Hepatocyte (in vitro differentiated cells): ENCODE measurements around the gene MLX. TPM values are rescaled to one million over a fixed set of nuclear protein-coding genes. Genes with fewer than 3 reads are reported as not detected.
"Not testable (repeated sequence)": the region's sequence is repeated elsewhere in the genome, so short reads cannot be mapped to it uniquely, and the experiment has no call there.

Source experiments
- DNase-seq: peaks from one replicate; pipeline ENCODE4 v3.0.0-alpha.2; 2016; ENCODE audit warnings: low spot score
- H2AFZ ChIP-seq: fragments of 200-600 bp; sonication (generic); 2 replicates; pipeline ENCODE4 v1.6.0; 2016; ENCODE audit warnings: antibody characterized with exemption, mild to moderate bottlenecking
- H3K27ac ChIP-seq: fragments of 200-600 bp; sonication (generic); 2 replicates; pipeline ENCODE4 v1.5.1; 2016; ENCODE audit warnings: mild to moderate bottlenecking
- H3K27me3 ChIP-seq: fragments of 200-600 bp; sonication (generic); 2 replicates; pipeline ENCODE4 v1.6.1; 2016
- H3K36me3 ChIP-seq: fragments of 200-600 bp; sonication (generic); replicated peaks from 2 replicates; pipeline ENCODE4 v1.5.1; 2016; ENCODE audit warnings: low read depth; ENCODE audit not compliant: insufficient read depth
- H3K4me1 ChIP-seq: fragments of 200-600 bp; sonication (generic); 2 replicates; pipeline ENCODE4 v1.5.1; 2016; ENCODE audit warnings: mild to moderate bottlenecking, moderate library complexity; ENCODE audit not compliant: insufficient read depth
- H3K4me2 ChIP-seq: fragments of 200-600 bp; sonication (generic); 2 replicates; pipeline ENCODE4 v1.6.0; 2016
- H3K4me3 ChIP-seq: fragments of 200-600 bp; sonication (generic); 2 replicates; pipeline ENCODE4 v1.5.1; 2016; ENCODE audit warnings: mild to moderate bottlenecking
- H3K79me2 ChIP-seq: fragments of 200-600 bp; sonication (generic); 2 replicates; pipeline ENCODE4 v1.6.0; 2017; ENCODE audit warnings: mild to moderate bottlenecking
- H3K9me2 ChIP-seq: fragments of 200-600 bp; sonication (generic); replicated peaks from 2 replicates; pipeline ENCODE4 v1.6.0; 2017; ENCODE audit warnings: mild to moderate bottlenecking; ENCODE audit not compliant: insufficient read depth
- H3K9me3 ChIP-seq: fragments of 200-600 bp; sonication (generic); 2 replicates; pipeline ENCODE4 v1.5.1; 2016; ENCODE audit warnings: low read depth, mild to moderate bottlenecking
- H4K20me1 ChIP-seq: fragments of 200-600 bp; sonication (generic); 2 replicates; pipeline ENCODE4 v1.6.0; 2016; ENCODE audit warnings: mild to moderate bottlenecking; ENCODE audit not compliant: insufficient read depth, poor library complexity, severe bottlenecking
- EZH2 ChIP-seq: fragments of 200-600 bp; sonication (generic); IDR thresholded peaks from 2 replicates; pipeline ENCODE4 v1.6.1; 2016; ENCODE audit warnings: antibody characterized with exemption, mild to moderate bottlenecking, borderline replicate concordance
- EZH2phosphoT487 ChIP-seq: fragments of 200-600 bp; sonication (generic); IDR thresholded peaks from one replicate; pipeline ENCODE4 v1.6.1; 2018; ENCODE audit warnings: antibody characterized with exemption, mild to moderate bottlenecking, low read depth, moderate library complexity; ENCODE audit not compliant: unreplicated experiment, severe bottlenecking
- WGBS: methylation state at CpG from one replicate; pipeline ENCODE4 v1.1.6; 2016; ENCODE audit warnings: low lambda C conversion rate; ENCODE audit errors: missing lambda C conversion rate; 5-methylcytosine and 5-hydroxymethylcytosine counted together
- polyA plus RNA-seq: library from polyadenylated mRNA; unstranded; fragments of >200 nt; fragmentation: Nextera tagmentation; extraction: Ambion mirVana; gene quantifications from 2 replicates; pipeline ENCODE4 v1.2.1, GENCODE V29; 2016
- total RNA-seq: library from RNA; depleted of rRNA; stranded (reverse); fragments of >200 nt; gene quantifications from 2 replicates; pipeline ENCODE4 v1.2.3, GENCODE V29; 2014
- TF ChIP-seq, protein P1 (sequence below): fragments of 200-600 bp; sonication (generic); IDR thresholded peaks from 2 replicates; pipeline ENCODE4 v1.5.1; 2016; ENCODE audit warnings: antibody characterized with exemption, mild to moderate bottlenecking; ENCODE audit not compliant: poor library complexity

Gene MLX
- total and polyA plus RNA-seq, 2 experiments from 2014 or later = 29.7 to 39.5 TPM

DNA sequence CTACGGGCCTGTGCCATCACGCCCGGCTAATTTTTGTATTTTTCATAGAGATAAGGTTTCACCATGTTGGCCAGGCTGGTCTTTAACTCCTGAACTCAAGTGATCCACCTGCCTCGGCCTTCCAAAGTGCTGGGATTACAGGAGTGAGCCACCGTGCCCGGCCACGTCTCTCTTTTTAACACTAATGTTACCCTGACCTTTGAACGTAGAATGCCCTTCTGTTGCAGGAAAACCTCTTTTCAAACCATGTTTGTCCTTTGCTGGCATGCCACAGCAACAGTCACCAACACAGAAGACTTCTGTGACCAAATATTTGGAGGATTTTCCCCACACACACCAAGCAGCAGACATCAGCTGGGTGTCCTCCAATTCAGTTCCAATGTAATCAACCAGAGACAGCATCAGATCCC, 22.0 kb upstream of the MLX start:
- Histone ChIP-seq H3K4me2 (no peak overlapping the region), H2AFZ (no peak overlapping the region), H3K4me3 (no peak overlapping the region), H3K9me3 (no peaks in the 10 kb centered on the region), H3K27me3 (no peaks in the 10 kb centered on the region), H3K4me1 (peaks cover 12% of the 10 kb centered on the region), H3K9me2 (no peaks in the 10 kb centered on the region), H4K20me1 (no peaks in the 10 kb centered on the region), H3K79me2 (no peaks in the 10 kb centered on the region), H3K27ac (no peak overlapping the region), H3K36me3 (no peaks in the 10 kb centered on the region)
- DNase-seq = no peak
- TF ChIP-seq EZH2phosphoT487 (no peak), EZH2 (no peak)
- TF ChIP-seq, protein P1, sequence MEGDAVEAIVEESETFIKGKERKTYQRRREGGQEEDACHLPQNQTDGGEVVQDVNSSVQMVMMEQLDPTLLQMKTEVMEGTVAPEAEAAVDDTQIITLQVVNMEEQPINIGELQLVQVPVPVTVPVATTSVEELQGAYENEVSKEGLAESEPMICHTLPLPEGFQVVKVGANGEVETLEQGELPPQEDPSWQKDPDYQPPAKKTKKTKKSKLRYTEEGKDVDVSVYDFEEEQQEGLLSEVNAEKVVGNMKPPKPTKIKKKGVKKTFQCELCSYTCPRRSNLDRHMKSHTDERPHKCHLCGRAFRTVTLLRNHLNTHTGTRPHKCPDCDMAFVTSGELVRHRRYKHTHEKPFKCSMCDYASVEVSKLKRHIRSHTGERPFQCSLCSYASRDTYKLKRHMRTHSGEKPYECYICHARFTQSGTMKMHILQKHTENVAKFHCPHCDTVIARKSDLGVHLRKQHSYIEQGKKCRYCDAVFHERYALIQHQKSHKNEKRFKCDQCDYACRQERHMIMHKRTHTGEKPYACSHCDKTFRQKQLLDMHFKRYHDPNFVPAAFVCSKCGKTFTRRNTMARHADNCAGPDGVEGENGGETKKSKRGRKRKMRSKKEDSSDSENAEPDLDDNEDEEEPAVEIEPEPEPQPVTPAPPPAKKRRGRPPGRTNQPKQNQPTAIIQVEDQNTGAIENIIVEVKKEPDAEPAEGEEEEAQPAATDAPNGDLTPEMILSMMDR = no peak
- 79% methylated on average over 8 of the region's 8 CpGs for WGBS

DNA sequence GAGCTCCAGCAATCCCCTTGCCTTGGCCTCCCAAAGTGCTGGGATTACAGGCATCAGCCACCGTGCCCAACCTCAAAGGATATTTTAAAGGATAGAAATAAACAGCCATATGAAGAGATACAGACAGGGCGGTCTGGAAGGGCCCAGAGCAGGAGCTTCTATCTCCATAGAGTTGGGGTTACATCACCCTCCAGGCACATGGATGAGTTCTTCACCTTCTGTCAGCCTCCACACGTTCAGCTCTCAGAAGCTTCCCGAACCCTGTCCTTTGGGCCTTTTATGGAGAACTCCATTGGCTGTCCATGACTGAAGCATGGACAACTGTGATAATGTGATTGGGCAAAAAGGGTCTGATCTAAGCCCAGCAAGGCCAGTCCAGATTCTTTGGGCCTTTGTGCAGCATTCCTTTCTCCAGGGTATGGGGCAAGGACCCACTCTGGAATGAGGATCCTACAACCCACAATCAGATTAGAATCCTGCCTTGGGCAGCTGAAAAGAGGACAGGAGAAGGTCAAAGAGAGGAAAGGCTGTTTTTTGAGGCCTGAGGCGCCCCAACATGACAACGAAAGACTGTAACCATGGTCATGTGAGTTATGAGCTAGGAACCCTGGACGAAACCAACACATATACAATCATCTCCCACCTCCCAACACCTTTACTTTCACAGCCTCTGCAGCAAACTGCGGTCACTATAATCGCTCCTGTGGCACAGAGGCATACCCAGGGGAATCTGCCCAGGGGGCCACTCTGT, 21.0 kb upstream of the MLX start:
- H3K9me2 ChIP-seq, H3K4me2 ChIP-seq, H3K4me3 ChIP-seq, H3K9me3 ChIP-seq, H3K27me3 ChIP-seq, H2AFZ ChIP-seq, H3K36me3 ChIP-seq, H3K79me2 ChIP-seq, H3K27ac ChIP-seq, H4K20me1 ChIP-seq, DNase-seq: not testable (repeated sequence)
- WGBS = 85% methylated on average over 9 of the region's 9 CpGs
- peaks cover 10% of the 10 kb centered on the region for H3K4me1 ChIP-seq

DNA sequence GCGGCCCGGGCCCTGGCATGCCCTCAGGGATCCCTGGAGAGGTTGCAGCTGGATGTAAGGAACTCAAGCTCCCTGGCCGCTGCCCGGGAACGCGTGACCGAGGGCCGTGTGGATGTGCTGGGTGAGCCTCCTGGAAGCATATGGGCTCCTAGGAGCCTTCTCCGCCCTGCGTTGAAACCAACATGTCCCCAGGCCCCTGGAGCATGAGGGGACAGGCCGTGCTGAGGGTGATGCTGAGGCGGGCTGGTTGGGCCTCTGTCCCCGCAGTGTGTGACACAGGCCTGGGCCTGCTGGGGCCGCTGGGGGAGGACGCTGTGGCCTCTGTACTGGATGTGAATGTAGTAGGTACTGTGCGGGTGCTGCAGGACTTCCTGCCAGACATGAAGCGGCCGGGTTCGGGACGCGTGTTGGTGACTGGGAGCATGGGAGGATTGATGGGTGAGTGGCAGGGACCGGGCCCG, 19.9 kb upstream of the MLX start:
- no peaks in the 10 kb centered on the region for H3K27me3 ChIP-seq
- H3K4me3 ChIP-seq = no peak overlapping the region
- no peak for DNase-seq
- H3K4me1 ChIP-seq = peaks cover 7% of the 10 kb centered on the region
- no peaks in the 10 kb centered on the region for H3K9me2 ChIP-seq
- TF ChIP-seq EZH2 (no peak), EZH2phosphoT487 (no peak)
- TF ChIP-seq, protein P1 = no peak
- H4K20me1 ChIP-seq = no peaks in the 10 kb centered on the region
- WGBS = 95% methylated on average over 21 of the region's 23 CpGs
- H3K4me2 ChIP-seq = no peak overlapping the region
- no peaks in the 10 kb centered on the region for H3K9me3 ChIP-seq
- no peak overlapping the region for H2AFZ ChIP-seq
- no peaks in the 10 kb centered on the region for H3K79me2 ChIP-seq
- H3K36me3 ChIP-seq = no peaks in the 10 kb centered on the region
- H3K27ac ChIP-seq = no peak overlapping the region

DNA sequence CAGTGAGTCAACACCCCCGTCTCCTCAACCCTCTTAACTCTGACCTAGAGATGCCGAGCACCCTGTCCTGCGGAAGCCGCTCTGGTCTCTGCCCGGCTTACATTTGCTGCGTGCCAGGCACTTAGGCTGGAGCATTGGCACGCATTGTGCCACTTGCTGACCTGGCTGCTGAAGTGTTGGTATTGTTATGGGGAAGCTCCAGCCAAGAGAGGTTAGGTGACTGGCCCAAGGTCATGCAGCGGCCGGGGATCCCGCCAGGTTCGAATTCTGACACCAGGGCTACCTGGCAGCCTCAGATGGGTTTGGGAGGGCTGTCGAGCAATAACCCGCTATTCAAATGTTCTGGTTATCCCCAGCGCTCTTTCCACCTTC, 19.2 kb upstream of the MLX start:
- no peak for DNase-seq
- no peak overlapping the region for H2AFZ ChIP-seq
- TF ChIP-seq, protein P1 = no peak
- TF ChIP-seq EZH2phosphoT487 = no peak
- TF ChIP-seq EZH2 = no peak
- no peaks in the 10 kb centered on the region for H3K9me3 ChIP-seq
- H3K79me2 ChIP-seq = no peaks in the 10 kb centered on the region
- peak overlapping the region; percentile 79 for H3K4me2 ChIP-seq
- no peaks in the 10 kb centered on the region for H3K27me3 ChIP-seq
- WGBS = 94% methylated on average over 14 of the region's 14 CpGs
- H3K27ac ChIP-seq = no peak overlapping the region
- H4K20me1 ChIP-seq = no peaks in the 10 kb centered on the region
- no peak overlapping the region for H3K4me3 ChIP-seq
- H3K36me3 ChIP-seq = no peaks in the 10 kb centered on the region
- no peaks in the 10 kb centered on the region for H3K9me2 ChIP-seq
- peaks cover 7% of the 10 kb centered on the region for H3K4me1 ChIP-seq
